Common myeloid progenitor, CD34-positive (primary cell): ENCODE results near the gene KCNK5.

Experiments
- CTCF ChIA-PET: fragments of 350-600 bp; sonication (Branson Sonifier 250); formaldehyde crosslinking; loops from one replicate; lab custom pipeline; 2021; ENCODE audit warnings: antibody characterized with exemption; lab: Charles Lee
- POLR2A ChIA-PET: fragments of 350-600 bp; sonication (Branson Sonifier 250); formaldehyde crosslinking; loops from one replicate; lab custom pipeline; 2021; ENCODE audit warnings: antibody characterized with exemption; lab: Charles Lee
- DNase-seq, 3 donors: peaks; one replicate each; pipeline versions ENCODE4 v3.0.0 to v3.0.0-alpha.2; 2013
- H3K27ac ChIP-seq, 2 experiments: 1 replicate in 1 of 2; 2 replicates in 1 of 2; pipeline ENCODE4 v1.7.0; 2013; ENCODE audit warnings: inconsistent platforms in 2 of 2, low read length in 2 of 2, mild to moderate bottlenecking in 2 of 2, low read depth in 1 of 2, moderate library complexity in 1 of 2; ENCODE audit not compliant: severe bottlenecking in 2 of 2, insufficient read depth in 1 of 2, poor library complexity in 1 of 2
- H3K27me3 ChIP-seq, 5 experiments: replicated peaks in 2 of 5; 1 replicate in 3 of 5; 2 replicates in 2 of 5; pipeline versions ENCODE4 v1.6.1 to v1.7.0; 2013; ENCODE audit warnings: low read length in 4 of 5, mild to moderate bottlenecking in 2 of 5, moderate library complexity in 2 of 5, inconsistent platforms in 1 of 5; ENCODE audit not compliant: insufficient read depth in 5 of 5, control insufficient read depth in 4 of 5
- H3K36me3 ChIP-seq, 4 experiments: 1 replicate in 2 of 4; 2 replicates in 2 of 4; pipeline versions ENCODE4 v1.6.1 to v1.7.0; 2013; ENCODE audit warnings: low read length in 3 of 4, control low read depth in 1 of 4, mild to moderate bottlenecking in 1 of 4; ENCODE audit not compliant: control insufficient read depth in 4 of 4, insufficient read depth in 4 of 4
- H3K4me1 ChIP-seq, 4 experiments: 1 replicate in 3 of 4; 2 replicates in 1 of 4; pipeline versions ENCODE4 v1.6.1 to v1.7.1; 2013; ENCODE audit warnings: low read length in 3 of 4, mild to moderate bottlenecking in 3 of 4, control low read depth in 1 of 4, inconsistent platforms in 1 of 4, moderate library complexity in 1 of 4; ENCODE audit not compliant: control insufficient read depth in 4 of 4, insufficient read depth in 4 of 4; ENCODE audit errors: control extremely low read depth in 1 of 4
- H3K4me3 ChIP-seq, 7 experiments: 1 replicate in 4 of 7; 2 replicates in 3 of 7; pipeline versions ENCODE4 v1.5.1 to v1.7.0; 2013; ENCODE audit warnings: mild to moderate bottlenecking in 7 of 7, low read length in 6 of 7, moderate library complexity in 6 of 7, inconsistent platforms in 2 of 7, low read depth in 2 of 7, control low read depth in 1 of 7; ENCODE audit not compliant: insufficient read depth in 4 of 7, control insufficient read depth in 1 of 7; ENCODE audit errors: extremely low read depth in 1 of 7
- H3K9me3 ChIP-seq, 5 experiments: 1 replicate in 4 of 5; 2 replicates in 1 of 5; pipeline versions ENCODE4 v1.6.1 to v1.7.1; 2013; ENCODE audit warnings: low read length in 4 of 5, mild to moderate bottlenecking in 2 of 5, inconsistent platforms in 1 of 5, low read depth in 1 of 5, moderate library complexity in 1 of 5; ENCODE audit not compliant: control insufficient read depth in 4 of 5, insufficient read depth in 2 of 5; ENCODE audit errors: control extremely low read depth in 1 of 5
- WGBS: methylation state at CpG from one replicate; pipeline ENCODE4 v1.1.5; 2013; ENCODE audit not compliant: insufficient coverage; 5-methylcytosine and 5-hydroxymethylcytosine counted together

The KCNK5 gene

GRCh38 chr6:39260456-39260855 lies 31.2 kb upstream of the KCNK5 start:
- Histone ChIP-seq H3K27ac (no peak overlapping the region), H3K36me3 (no peaks in the 10 kb centered on the region), H3K9me3 (no peaks in the 10 kb centered on the region), H3K4me3 (no peak overlapping the region), H3K27me3 (no peaks in the 10 kb centered on the region), H3K4me1 (peaks cover 4 to 13% (median 10%) of the 10 kb centered on the region in 4 experiments)
- peak in 2 of 3 donors; percentile 24 to 52 for DNase-seq
- ChIA-PET CTCF (interaction anchor here (1.1 to 1.5 kb wide), 3 partner anchors 30 to 95 kb away, joined by 3 to 4 read pairs (median 4); no protein-coding TSS in a partner anchor), POLR2A (no interaction called here)
- WGBS, result 100% methylated on average over 1 of the region's 2 CpGs

GRCh38 chr6:39256294-39256940 lies 27.1 kb upstream of the KCNK5 start:
- Histone ChIP-seq H3K4me1 (peaks cover 0 to 2% (median 0%) of the 10 kb centered on the region in 4 experiments), H3K4me3 (no peak overlapping the region), H3K36me3 (no peaks in the 10 kb centered on the region), H3K27ac (no peak overlapping the region), H3K9me3 (peaks cover 0 to 6% (median 0%) of the 10 kb centered on the region in 5 experiments), H3K27me3 (peaks cover 0 to 2% (median 0%) of the 10 kb centered on the region in 5 experiments)
- no peak for DNase-seq
- ChIA-PET POLR2A (no interaction called here), CTCF (interaction anchor here (1.2 kb wide), 1 partner anchor 40 kb away, joined by 3 read pairs; no protein-coding TSS in a partner anchor)
- WGBS, result 90% methylated on average over 2 of the region's 2 CpGs

GRCh38 chr6:39254999-39255535 lies 25.8 kb upstream of the KCNK5 start:
- Histone ChIP-seq H3K27ac (no peak overlapping the region), H3K4me3 (no peak overlapping the region), H3K36me3 (no peaks in the 10 kb centered on the region), H3K27me3 (peaks cover 0 to 4% (median 0%) of the 10 kb centered on the region in 5 experiments), H3K4me1 (peaks cover 0 to 2% (median 0%) of the 10 kb centered on the region in 4 experiments), H3K9me3 (peaks cover 0 to 6% (median 0%) of the 10 kb centered on the region in 5 experiments)
- DNase-seq, result no peak
- WGBS, result 100% methylated on average over 1 of the region's 4 CpGs
- POLR2A ChIA-PET, result no interaction called here
- CTCF ChIA-PET, result no interaction called here

- WGBS, result 87% methylated on average over 3 of the region's 8 CpGs
- Histone ChIP-seq H3K4me3 (no peak overlapping the region), H3K36me3 (no peaks in the 10 kb centered on the region), H3K27me3 (peaks cover 0 to 4% (median 0%) of the 10 kb centered on the region in 5 experiments), H3K27ac (no peak overlapping the region), H3K4me1 (peaks cover 0 to 2% (median 0%) of the 10 kb centered on the region in 4 experiments), H3K9me3 (peaks cover 0 to 6% (median 0%) of the 10 kb centered on the region in 5 experiments)
- ChIA-PET CTCF (no interaction called here), POLR2A (no interaction called here)
- no peak for DNase-seq
These were observed 22.1 kb upstream of the KCNK5 start for GRCh38 chr6:39251406-39251805.

- ChIA-PET POLR2A (no interaction called here), CTCF (no interaction called here)
These were observed 21.2 kb upstream of the KCNK5 start for GRCh38 chr6:39250507-39250906.

GRCh38 chr6:39249278-39249677 lies 20.0 kb upstream of the KCNK5 start:
- no peaks in the 10 kb centered on the region for H3K4me1 ChIP-seq
- CTCF ChIA-PET, result no interaction called here
- POLR2A ChIA-PET, result no interaction called here
- H3K4me3 ChIP-seq, result no peak overlapping the region
- peaks cover 0 to 4% (median 0%) of the 10 kb centered on the region in 5 experiments for H3K27me3 ChIP-seq
- H3K9me3 ChIP-seq, result peaks cover 0 to 4% (median 0%) of the 10 kb centered on the region in 5 experiments
- no CpG with 5 or more reads among the region's 1 CpG for WGBS
- H3K27ac ChIP-seq, result no peak overlapping the region
- H3K36me3 ChIP-seq, result no peaks in the 10 kb centered on the region
- no peak for DNase-seq

More at GRCh38 chr6:39250507-39250906, 21.2 kb upstream of the KCNK5 start:
- no peak overlapping the region for H3K27ac ChIP-seq
- peaks cover 0 to 4% (median 0%) of the 10 kb centered on the region in 5 experiments for H3K27me3 ChIP-seq
- no peaks in the 10 kb centered on the region for H3K4me1 ChIP-seq
- no peak for DNase-seq
- peaks cover 0 to 6% (median 0%) of the 10 kb centered on the region in 5 experiments for H3K9me3 ChIP-seq
- no peaks in the 10 kb centered on the region for H3K36me3 ChIP-seq
- no peak overlapping the region for H3K4me3 ChIP-seq

- peaks cover 0 to 4% (median 0%) of the 10 kb centered on the region in 5 experiments for H3K27me3 ChIP-seq
- no CpG with 5 or more reads among the region's 5 CpGs for WGBS
- H3K36me3 ChIP-seq, result no peaks in the 10 kb centered on the region
- no peaks in the 10 kb centered on the region for H3K9me3 ChIP-seq
- ChIA-PET CTCF (no interaction called here), POLR2A (no interaction called here)
- H3K27ac ChIP-seq, result no peak overlapping the region
- H3K4me1 ChIP-seq, result no peaks in the 10 kb centered on the region
- no peak overlapping the region for H3K4me3 ChIP-seq
- DNase-seq, result no peak
These were observed 18.5 kb upstream of the KCNK5 start for GRCh38 chr6:39247667-39248194.
